ENCODE data around the gene PRR13.
"Not testable (repeated sequence)": the region's sequence is repeated elsewhere in the genome, so short reads cannot be mapped to it uniquely, and the experiment has no call there.

The PRR13 gene

DNA sequence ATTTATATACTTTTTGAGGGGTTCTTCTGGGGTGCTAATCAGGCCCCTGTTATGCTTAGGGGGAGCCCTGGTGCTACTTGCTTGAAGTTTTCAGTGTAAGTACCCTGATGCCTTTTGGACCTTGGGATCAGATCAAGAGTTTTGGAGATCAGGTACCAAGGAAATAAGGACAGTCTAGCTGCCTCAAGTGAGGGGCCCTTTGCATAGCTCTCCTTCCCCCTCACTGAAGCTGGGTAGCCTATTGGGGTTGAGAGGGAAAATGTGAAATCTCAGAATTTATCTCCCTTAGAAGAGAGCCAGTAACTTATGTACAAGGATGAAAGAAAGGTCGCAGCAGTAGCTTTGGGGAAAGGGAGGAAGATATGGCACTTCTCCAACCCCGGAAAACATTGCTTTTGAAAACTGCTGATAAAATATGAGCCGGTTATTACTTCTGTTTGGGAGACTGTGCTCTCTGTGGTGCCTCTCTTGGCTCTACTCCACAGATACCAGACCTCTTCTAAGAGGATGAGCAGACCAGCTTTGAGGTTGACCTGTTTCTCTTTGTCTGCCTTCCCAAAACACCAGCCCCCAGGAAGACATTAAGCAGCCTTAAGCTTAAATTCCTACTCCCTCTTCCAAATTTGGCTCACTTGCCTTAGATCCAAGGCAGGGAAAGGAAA is 26.6 kb upstream of the PRR13 start:
- DNase-seq (ENCODE audit: extremely low read depth, low read depth), result no peak
- TF ChIP-seq, protein P1, sequence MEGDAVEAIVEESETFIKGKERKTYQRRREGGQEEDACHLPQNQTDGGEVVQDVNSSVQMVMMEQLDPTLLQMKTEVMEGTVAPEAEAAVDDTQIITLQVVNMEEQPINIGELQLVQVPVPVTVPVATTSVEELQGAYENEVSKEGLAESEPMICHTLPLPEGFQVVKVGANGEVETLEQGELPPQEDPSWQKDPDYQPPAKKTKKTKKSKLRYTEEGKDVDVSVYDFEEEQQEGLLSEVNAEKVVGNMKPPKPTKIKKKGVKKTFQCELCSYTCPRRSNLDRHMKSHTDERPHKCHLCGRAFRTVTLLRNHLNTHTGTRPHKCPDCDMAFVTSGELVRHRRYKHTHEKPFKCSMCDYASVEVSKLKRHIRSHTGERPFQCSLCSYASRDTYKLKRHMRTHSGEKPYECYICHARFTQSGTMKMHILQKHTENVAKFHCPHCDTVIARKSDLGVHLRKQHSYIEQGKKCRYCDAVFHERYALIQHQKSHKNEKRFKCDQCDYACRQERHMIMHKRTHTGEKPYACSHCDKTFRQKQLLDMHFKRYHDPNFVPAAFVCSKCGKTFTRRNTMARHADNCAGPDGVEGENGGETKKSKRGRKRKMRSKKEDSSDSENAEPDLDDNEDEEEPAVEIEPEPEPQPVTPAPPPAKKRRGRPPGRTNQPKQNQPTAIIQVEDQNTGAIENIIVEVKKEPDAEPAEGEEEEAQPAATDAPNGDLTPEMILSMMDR (IDR thresholded peaks at IDR 0.05; ENCODE audit: low read depth, low read length, missing control alignments), result no peak
- H3K4me3 ChIP-seq (replicated peaks; ENCODE audit: low read depth, low read length), result no peak overlapping the region

DNA sequence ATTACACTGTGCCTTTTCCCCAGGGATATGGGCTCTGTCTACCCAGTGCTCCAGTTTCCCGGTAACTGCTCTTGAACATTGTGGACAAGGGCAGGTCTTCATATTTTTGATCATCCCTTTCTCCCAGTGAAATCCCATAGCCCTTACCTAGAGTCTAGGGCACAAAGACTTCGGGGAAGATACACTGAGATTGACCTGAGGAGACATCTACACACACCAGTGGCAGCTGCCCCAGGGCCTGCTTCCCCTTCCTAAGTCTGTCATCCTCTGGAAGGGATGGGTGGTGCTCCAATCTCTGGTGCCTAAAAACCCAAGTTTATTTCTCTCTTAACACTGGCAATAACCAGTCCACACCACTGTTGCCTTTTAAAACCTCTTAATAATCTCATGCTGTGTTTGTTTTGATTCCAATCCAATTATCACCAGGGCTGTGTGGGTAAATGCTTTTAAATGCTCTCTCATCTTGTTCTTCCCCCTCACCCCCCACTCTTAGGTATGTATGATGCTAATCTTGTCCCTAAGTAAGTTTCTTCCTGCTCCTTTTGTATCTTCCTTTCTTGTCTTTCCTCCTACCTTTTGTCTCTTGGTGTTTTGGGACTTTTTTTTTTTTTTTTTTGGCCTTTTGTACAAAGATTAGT is 25.7 kb upstream of the PRR13 start:
- DNase-seq (ENCODE audit: extremely low read depth, low read depth); H3K4me3 ChIP-seq (replicated peaks; ENCODE audit: low read depth, low read length): not testable (repeated sequence)

DNA sequence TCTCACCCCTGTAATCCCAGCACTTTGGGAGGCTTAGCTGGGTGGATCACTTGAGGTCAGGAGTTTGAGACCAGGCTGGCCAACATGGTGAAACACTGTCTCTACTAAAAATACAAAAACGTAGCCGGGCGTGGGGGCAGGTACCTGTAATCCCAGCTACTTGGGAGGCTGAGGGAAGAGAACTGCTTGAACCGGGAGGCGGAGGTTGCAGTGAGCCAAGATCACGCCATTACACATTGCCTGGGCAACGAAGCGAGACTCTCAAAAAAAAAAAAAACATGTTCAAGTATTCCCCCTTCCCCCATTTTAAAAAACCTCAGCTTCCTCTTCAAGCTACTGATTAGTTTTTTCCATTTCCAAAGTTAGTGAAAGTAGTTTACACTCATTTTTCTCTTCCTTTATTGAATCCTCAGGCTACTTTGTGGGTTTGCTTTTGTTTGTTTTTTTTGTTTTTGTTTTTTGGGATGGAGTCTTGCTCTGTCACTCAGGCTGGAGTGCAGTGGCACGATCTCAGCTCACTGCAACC is 24.2 kb upstream of the PRR13 start:
- H3K4me3 ChIP-seq (replicated peaks; ENCODE audit: low read depth, low read length); DNase-seq (ENCODE audit: extremely low read depth, low read depth): not testable (repeated sequence)

DNA sequence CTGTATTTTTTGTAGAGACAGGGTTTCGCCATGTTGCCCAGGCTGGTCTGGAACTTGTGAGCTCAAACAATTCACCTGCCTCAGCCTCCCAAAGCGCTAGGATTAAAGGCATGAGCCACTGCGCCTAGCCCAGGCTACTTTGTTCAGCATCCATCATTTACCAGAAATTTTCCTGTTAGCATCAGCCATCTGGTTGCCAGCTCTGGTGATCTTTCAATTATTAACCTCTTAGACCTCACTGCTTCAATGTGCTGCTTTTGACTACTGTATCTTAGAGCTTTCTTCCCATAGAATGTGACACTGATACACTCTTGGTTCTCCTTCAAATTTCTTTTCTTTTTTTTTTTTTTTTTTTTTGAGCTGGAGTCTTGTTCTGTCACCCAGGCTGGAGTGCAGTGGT is 23.3 kb upstream of the PRR13 start:
- TF ChIP-seq, protein P1 (IDR thresholded peaks at IDR 0.05; ENCODE audit: low read depth, low read length, missing control alignments), result no peak
- no peak for DNase-seq (ENCODE audit: extremely low read depth, low read depth)
- no peak overlapping the region for H3K4me3 ChIP-seq (replicated peaks; ENCODE audit: low read depth, low read length)

DNA sequence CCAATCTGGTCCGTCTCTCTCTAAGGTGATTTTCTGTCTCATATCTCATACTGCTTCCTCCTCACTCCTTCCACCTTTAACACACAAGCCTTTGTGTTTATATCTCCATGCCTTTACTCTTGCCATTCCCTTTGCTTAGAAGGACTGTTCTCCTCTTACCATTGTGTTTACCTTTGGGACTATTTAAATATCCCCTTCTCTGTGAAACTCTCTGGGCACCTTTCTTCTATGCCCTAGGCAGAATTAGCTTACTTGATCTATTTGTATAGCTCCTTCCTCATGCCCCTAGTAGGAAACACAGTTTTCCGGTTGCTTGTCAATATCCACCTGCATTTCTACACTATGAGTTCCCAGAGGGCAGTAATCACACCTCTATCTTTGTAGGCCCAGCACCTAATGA is 21.8 kb upstream of the PRR13 start:
- H3K4me3 ChIP-seq (replicated peaks; ENCODE audit: low read depth, low read length), result no peak overlapping the region
- TF ChIP-seq, protein P1 (IDR thresholded peaks at IDR 0.05; ENCODE audit: low read depth, low read length, missing control alignments), result no peak
- DNase-seq (ENCODE audit: extremely low read depth, low read depth), result no peak

DNA sequence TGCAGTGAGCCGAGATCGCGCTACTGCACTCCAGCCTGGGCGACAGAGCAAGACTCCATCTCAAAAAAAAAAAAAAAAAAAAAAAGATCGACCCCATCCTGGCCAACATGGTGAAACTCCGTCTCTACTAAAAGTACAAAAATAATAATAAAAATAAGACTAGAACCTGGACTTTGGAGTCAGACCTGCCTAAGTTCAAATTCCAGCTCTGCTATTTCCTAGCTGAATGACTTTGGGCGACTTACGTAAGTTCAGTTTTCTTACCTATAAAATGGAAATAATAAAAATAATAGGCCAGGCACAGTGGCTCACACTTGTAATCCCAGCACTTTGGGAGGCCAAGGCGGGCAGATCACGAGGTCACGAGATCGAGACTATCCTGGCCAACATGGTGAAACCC is 19.3 kb upstream of the PRR13 start:
- not testable (repeated sequence) for DNase-seq (ENCODE audit: extremely low read depth, low read depth); H3K4me3 ChIP-seq (replicated peaks; ENCODE audit: low read depth, low read length)

DNA sequence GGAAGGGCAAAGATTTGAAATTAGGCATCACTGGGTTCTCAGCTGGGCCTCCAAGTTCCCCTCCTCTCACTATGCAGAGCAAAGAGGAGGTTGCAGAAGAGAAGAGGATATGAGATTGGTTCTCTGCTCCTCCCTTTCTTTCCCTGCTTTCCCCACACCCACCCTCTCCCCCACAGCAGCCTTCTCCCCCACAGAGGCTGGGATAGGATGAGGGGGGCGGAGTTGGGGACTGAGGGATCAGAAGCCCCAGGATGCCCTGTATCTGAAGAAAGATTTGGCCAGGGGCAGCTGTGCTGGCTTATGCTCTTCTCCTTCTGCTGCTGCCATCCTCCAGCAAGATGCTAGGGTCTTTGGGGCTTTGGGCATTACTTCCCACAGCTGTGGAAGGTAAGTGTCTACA is 17.9 kb upstream of the PRR13 start, which contains the start of gene AMHR2:
Gene AMHR2 (plus strand): TSS at position 259 of the 400 bp plus-strand sequence. CDS start 80 bp downstream, at position 339.
- H3K4me3 ChIP-seq (replicated peaks; ENCODE audit: low read depth, low read length), result no peak within 1 kb of the TSS
- TF ChIP-seq, protein P1 (IDR thresholded peaks at IDR 0.05; ENCODE audit: low read depth, low read length, missing control alignments), result no peak
- DNase-seq (ENCODE audit: extremely low read depth, low read depth), result no peak

DNA sequence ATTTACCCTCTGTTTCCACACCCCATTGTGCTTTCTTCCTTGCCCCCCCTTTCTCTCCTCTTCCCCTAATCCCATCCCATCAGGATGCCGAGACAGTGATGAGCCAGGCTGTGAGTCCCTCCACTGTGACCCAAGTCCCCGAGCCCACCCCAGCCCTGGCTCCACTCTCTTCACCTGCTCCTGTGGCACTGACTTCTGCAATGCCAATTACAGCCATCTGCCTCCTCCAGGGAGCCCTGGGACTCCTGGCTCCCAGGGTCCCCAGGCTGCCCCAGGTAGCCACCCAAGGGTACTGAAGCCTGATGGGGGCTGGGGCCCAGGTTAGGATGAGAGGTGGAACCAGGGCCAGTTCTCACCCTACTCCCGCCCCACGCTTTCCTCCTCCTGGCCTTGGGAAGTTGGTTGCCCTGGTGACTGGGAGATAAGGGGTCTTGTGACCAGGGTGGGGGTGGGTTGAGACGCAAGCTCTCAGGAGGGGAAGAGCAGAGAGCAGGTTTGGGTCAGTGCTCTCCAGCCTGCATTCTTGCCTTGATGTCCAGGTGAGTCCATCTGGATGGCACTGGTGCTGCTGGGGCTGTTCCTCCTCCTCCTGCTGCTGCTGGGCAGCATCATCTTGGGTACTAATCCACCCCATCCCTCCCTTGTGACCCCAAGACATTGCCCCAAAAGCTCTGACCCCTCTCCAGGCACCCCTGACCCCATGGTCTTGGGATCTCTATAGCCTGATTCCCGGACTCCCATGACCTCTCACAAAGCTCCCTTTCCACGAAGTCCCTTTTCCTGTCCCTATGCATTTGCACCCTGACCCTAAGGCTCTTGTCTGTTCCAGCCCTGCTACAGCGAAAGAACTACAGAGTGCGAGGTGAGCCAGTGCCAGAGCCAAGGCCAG is 16.7 kb upstream of the PRR13 start:
- H3K4me3 ChIP-seq (replicated peaks; ENCODE audit: low read depth, low read length), result no peak overlapping the region
- DNase-seq (ENCODE audit: extremely low read depth, low read depth), result no peak
- TF ChIP-seq, protein P1 (IDR thresholded peaks at IDR 0.05; ENCODE audit: low read depth, low read length, missing control alignments), result no peak

All from HFF-Myc (cell line).